Measurements from ENCODE around the gene DUS1L.

The DUS1L gene

GRCh38 chr17:82023447-82024241, 42.0 kb downstream of the DUS1L start:
- DNase-seq (ENCODE audit: low read depth): no peak

GRCh38 chr17:82022981-82023446, 42.6 kb downstream of the DUS1L start, which contains the start of gene LRRC45:
Gene LRRC45 (plus strand): TSS chr17:82023305. CDS start chr17:82023644, 339 bp downstream.
- DNase-seq (ENCODE audit: low read depth): peak; percentile 100

GRCh38 chr17:82022310-82022980, 43.2 kb downstream of the DUS1L start, which contains the start of gene CENPX:
Gene CENPX (minus strand): TSS chr17:82022878. CDS start chr17:82022861, 17 bp downstream.
- DNase-seq (ENCODE audit: low read depth): no peak

GRCh38 chr17:82021900-82022309, 43.7 kb downstream of the DUS1L start:
- no peak for DNase-seq (ENCODE audit: low read depth)

GRCh38 chr17:82021107-82021899, 44.3 kb downstream of the DUS1L start:
- peak; percentile 72 for DNase-seq (ENCODE audit: low read depth)

GRCh38 chr17:82020572-82021106, 45.0 kb downstream of the DUS1L start:
- no peak for DNase-seq (ENCODE audit: low read depth)

GRCh38 chr17:82019690-82020571, 45.7 kb downstream of the DUS1L start:
- DNase-seq (ENCODE audit: low read depth): no peak

GRCh38 chr17:82018989-82019689, 46.5 kb downstream of the DUS1L start:
- no peak for DNase-seq (ENCODE audit: low read depth)

- no peak for DNase-seq (ENCODE audit: low read depth)
Observed at GRCh38 chr17:82018152-82018988, 47.2 kb downstream of the DUS1L start.

- no peak for DNase-seq (ENCODE audit: low read depth)
Observed at GRCh38 chr17:82017612-82018151, 47.9 kb downstream of the DUS1L start.

GRCh38 chr17:82016875-82017459, 48.6 kb downstream of the DUS1L start:
- DNase-seq (ENCODE audit: low read depth): no peak

GRCh38 chr17:82016061-82016874, 49.3 kb downstream of the DUS1L start:
- DNase-seq (ENCODE audit: low read depth): no peak

GRCh38 chr17:82015311-82015971, 50.2 kb downstream of the DUS1L start:
- DNase-seq (ENCODE audit: low read depth): no peak

- no peak for DNase-seq (ENCODE audit: low read depth)
Observed at GRCh38 chr17:82014971-82015310, 50.7 kb downstream of the DUS1L start.

- DNase-seq (ENCODE audit: low read depth): no peak
Observed at GRCh38 chr17:82014432-82014831, 51.2 kb downstream of the DUS1L start.

- DNase-seq (ENCODE audit: low read depth): no peak
Observed at GRCh38 chr17:82013772-82014321, 51.8 kb downstream of the DUS1L start.

GRCh38 chr17:82013341-82013740, 52.3 kb downstream of the DUS1L start:
- peak; percentile 51 for DNase-seq (ENCODE audit: low read depth)

Measured in fibroblast of gingiva (primary cell).